ENCODE measurements around the gene OIT3.
"Not testable (repeated sequence)": the region's sequence is repeated elsewhere in the genome, so short reads cannot be mapped to it uniquely, and the experiment has no call there.

The OIT3 gene

DNA sequence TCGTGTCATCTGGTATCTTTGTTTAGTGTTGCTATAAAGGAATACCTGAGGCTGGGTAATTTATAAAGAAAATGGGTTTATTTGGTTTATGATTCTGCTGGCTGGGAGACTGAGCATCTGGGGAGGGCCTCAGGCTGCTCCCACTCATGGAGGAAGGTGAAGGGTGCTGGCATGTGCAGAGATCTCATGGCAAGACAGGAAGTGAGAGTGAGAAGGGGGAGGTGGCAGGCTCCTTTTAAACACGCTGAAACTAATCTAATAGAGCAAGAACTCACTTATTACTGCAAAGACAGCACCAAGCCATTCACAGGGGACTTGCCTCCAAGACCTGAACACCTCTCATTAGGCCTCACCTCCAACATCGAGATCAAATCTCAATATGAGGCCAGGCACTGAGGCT is 11.3 kb downstream of the OIT3 start:
- no peak for DNase-seq

DNA sequence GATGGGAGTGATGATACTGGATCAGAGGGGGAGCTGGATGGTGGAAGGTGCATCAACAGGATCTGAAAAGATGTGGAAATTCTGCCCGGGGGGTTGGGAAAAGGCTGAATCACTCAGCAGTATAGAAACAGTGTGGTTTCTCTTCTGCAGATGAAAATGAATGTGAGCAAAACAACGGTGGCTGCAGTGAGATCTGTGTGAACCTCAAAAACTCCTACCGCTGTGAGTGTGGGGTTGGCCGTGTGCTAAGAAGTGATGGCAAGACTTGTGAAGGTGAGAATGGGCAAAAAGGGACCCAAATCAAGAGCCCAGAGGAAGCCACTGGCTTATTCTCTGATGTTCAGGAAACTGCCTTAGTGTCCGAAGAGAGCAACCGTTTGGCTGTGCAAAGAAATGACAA is 12.9 kb downstream of the OIT3 start:
- DNase-seq: no peak

GRCh38 chr10:72910705-72911104 is 17.2 kb downstream of the OIT3 start:
- no peak for DNase-seq

DNA sequence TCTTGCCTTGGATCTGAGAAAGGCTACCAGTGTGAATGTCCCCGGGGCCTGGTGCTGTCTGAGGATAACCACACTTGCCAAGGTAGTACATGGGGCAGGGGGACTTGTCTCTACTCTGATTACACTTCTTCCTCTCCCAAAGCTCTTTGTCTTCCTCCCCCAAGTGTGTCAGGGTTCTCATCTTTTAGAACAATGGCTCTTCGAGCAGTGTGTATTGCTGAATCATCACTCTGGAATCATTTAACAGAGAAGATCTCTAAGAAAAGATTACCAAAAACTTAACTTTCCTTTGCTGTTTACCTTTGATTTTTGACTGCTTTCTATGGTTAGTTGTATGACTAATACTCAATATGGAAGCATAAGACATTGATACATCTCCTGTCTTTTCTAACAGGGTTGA is 18.2 kb downstream of the OIT3 start:
- DNase-seq: no peak

- DNase-seq: no peak
These were observed 19.2 kb downstream of the OIT3 start for GRCh38 chr10:72912736-72913135.

DNA sequence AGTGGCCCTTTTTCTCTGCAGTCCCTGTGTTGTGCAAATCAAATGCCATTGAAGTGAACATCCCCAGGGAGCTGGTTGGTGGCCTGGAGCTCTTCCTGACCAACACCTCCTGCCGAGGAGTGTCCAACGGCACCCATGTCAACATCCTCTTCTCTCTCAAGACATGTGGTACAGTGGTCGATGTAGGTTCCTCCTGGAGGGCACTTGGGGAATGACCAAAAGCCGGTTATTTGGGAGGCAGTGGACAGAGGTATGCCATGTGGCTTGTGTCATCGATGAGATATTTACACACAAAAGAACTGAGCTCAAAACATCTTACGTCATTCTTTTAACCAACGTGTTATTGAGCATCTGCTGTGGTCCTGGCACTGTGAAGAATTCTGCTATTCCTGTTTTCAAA is 19.7 kb downstream of the OIT3 start:
- DNase-seq: no peak

- not testable (repeated sequence) for DNase-seq
These were observed 23.7 kb downstream of the OIT3 start for GRCh38 chr10:72917201-72917600.

DNA sequence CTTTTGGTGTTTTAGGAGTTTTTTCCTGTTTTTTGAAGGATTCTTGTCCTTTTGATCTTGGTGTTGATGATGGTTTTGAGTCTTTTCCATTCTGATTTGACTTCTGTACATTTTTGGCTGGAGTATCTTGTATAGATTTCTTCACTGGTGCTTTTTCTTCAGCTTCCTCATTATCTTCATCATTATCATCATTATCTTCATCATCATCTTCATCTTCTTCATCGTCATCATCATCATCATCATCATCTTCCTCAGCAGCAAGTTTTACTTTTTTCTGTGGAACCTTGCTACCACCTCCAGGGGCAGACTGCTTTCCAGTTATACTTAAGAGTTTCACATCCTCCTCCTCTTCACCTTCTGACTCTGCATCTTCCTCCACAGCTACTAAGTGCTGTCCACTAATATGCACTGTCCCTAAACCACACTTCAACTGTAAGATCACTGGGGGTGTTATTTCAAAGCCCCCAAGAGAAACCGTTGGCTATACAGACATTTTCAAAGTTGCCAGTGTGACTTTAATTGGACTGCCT is 24.3 kb downstream of the OIT3 start:
- not testable (repeated sequence) for DNase-seq

GRCh38 chr10:72918352-72918751 is 24.8 kb downstream of the OIT3 start:
- no peak for DNase-seq

DNA sequence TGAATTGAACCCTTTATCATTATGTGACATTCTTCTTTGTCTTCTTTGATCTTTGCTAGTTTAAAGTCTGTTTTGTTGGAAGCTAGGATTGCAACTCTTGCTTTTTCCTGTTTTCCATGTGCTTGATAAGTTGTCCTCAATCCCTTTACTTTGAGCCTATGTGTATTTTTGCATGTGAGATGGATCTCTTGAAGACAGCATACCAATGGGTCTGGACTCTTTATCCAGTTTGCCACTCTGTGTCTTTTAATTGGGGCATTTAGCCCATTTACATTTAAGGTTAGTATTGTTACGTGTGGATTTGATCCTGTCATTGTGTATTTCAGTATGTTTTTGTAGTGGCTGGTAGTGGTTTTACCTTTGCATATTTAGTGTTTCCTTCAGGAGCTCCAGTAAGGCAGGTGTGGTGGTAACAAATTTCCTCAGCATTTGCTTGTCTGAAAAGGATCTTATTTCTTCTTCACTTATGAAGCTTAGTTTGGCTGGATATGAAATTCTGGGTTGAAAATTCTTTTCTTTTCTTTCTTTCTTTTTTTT is 27.7 kb downstream of the OIT3 start:
- not testable (repeated sequence) for DNase-seq

GRCh38 chr10:72924351-72924750 is 30.8 kb downstream of the OIT3 start:
- no peak for DNase-seq

DNA sequence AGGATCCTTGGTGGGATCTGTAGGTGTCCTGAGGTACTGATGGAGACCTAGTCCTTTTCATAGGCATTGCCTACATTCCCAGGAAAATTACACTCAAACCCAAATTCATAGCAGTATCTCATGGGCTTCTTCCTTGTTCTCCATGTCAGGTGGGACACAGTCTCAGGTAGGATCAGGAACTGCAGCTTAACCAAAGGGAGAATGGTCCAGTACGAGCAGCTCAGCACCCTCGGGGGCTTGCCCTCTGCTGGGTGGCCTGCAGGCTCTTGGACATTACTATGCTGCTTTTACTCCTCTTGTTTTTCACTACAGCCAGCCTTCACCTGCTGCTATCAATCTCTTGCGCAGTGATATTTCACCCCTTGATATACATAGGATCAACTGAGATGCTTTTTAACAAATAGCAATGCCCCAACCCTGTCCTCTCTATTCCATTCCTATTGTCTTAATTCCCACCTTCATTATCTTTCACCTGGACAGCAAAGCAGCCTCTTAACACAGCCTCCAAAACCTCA is 32.5 kb downstream of the OIT3 start:
- no peak for DNase-seq

DNA sequence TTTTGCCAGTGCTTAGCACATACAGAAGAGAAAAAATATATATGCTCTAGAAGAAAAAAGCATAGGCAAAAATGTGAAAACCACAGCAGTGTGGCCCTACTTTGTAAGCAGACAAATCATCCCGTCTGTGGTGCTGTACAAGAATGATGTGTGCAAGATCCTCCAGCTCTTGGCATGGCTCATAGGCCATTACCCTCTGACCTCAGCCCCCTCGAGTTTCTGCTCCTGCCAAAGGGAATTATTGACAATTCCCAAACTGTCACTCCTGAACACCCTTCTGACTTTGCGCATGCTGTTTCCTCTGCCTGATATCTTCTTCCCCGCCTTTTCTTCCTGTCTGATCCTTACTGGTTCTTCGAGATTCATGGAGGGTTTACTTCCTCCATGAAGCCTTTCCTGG is 33.9 kb downstream of the OIT3 start:
- no peak for DNase-seq

- DNase-seq: no peak
These were observed 35.3 kb downstream of the OIT3 start for GRCh38 chr10:72928798-72929197.

- no peak for DNase-seq
These were observed 36.7 kb downstream of the OIT3 start for GRCh38 chr10:72930276-72930675.

GRCh38 chr10:72932259-72933015 is 38.9 kb downstream of the OIT3 start:
- DNase-seq: no peak

DNA sequence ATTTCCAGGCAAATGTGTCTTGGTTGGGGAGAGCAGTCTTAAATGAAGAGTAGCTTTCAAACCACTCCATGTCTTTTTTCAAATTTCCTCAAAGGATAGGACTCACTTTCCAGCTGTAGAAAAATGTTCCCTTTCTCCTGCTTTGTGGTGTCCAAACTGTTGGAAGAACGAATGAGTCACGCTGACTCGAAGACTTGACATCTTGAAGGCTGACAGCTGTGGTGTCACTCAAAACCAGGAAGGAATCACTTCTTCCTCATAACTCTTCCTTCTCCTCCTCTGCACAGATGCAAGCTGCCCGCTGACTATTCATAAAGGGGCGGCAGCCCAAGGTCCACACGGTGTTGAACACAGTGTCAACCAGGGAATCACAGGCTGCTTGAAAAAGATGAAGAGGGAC is 41.8 kb downstream of the OIT3 start:
- DNase-seq: no peak

DNA sequence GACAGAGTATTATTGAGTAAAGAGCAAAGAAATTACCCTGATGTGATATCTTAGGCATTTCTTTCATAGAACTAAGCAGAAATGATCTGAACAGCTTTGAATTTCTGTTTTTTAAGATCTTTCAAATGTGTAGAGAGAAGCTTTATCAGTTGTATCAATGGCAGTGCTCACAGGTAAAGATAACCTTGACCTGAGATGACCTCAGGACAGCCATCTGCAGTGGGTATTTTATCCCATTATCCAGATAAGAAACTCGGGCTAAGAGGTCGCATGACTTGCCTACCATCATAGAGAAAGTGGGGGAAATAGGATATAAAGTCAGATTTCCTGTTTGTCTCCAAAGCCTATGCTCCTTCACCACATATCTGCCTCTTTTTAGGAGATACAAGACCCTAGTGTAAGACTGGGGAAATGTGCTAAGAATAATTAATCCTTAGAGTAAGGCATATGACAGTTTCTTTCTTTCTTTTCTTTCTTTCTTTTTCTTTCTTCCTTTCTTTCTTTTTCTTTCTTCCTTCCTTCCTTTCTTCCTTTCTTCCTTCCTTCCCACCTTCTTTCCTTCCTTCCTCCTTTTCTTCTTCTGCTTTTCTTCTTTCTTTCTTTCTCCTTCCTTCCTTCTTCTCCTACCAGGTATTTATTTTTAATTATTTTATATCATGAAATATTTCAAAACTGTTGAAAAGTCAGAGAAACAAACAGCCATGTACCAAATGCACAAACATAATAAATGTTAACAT is 50.1 kb downstream of the OIT3 start:
- DNase-seq: no peak

DNA sequence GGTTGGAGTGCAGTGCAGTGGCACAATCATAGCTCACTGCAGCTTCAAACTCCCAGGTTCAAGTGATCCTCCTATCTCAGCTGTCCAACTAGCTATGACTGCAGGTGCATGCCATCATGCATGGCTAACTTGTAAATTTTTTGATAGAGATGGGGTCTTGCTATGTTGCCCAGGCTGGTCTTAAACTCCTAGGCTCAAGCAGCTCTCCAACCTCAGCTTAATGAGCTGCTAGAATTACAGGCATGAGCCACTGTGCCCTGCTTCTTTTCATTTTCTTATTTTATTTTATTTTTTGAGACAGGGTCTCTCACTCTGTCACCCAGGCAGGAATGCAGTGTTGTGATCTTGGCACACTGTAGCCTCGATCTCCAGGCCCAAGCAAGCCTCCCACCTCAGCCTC is 53.4 kb downstream of the OIT3 start:
- no peak for DNase-seq

GRCh38 chr10:72948762-72949161 is 55.2 kb downstream of the OIT3 start:
- DNase-seq: no peak

DNA sequence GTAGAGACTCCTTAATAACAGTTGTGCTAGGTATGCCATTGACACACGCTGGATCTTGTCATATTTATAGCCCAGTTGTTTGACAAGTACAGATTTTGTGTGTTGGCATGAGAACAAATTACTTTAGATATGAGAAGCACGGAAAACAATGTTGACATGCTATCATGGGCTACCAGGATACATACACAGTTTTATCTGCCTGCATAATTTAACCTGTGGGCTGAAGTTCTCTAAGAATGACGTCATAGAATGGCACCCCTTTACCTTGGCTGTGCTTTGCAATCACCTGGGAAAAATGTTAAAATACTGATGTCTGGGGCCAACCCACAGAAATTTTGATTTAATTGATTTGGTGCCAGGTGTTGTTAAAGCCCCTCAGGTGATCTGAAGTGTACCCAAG is 58.2 kb downstream of the OIT3 start:
- no peak for DNase-seq

- no peak for DNase-seq
These were observed 58.6 kb downstream of the OIT3 start for GRCh38 chr10:72952189-72952588.

GRCh38 chr10:72952642-72953158 is 59.2 kb downstream of the OIT3 start:
- no peak for DNase-seq

DNA sequence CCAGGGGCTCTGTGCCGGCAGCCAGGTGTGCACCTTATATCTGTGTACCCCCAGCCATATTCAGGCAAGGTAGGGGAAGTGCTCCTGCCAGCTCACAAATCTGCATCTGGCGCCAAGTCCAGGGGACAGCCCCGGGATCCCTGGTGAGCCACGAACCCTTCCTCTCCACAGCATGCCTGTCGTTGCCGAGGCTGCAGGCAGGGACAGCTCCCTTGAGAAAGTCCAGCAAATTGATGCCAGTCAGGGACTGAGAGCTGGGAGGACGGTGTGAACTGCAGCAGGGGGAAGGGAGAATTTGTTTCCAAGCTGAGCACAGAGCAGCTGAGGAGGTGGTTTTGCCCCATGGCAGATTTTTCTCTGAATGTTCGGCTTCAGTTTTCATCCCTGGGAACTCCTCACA is 60.1 kb downstream of the OIT3 start:
- DNase-seq: no peak

All from activated gamma-delta T cell (primary cell).